GM11168 (cell line): ENCODE results near the gene DRAM2.
"Not testable (repeated sequence)": the region's sequence is repeated elsewhere in the genome, so short reads cannot be mapped to it uniquely, and the experiment has no call there.

Source experiments
- in situ Hi-C: fragments of 300-500 bp; cut with MboI; formaldehyde crosslinking; loops from one replicate; pipeline ENCODE4 v1.12.0; 2022; ENCODE audit warnings: low sequenced_read_pairs; ENCODE audit not compliant: unreplicated experiment

DRAM2 gene

GRCh38 chr1:111145542-111145941 is 5.6 kb upstream of the DRAM2 start:
- in situ Hi-C loops: no loop called here

- in situ Hi-C loops: loop anchor here (5.0 kb wide), 1 partner anchor 80 kb away; no protein-coding TSS in a partner anchor
These were observed 2.6 kb upstream of the DRAM2 start for GRCh38 chr1:111142356-111142975.

GRCh38 chr1:111141245-111142220 is 1.6 kb upstream of the DRAM2 start:
- in situ Hi-C loops: loop anchor here (5.0 kb wide), 1 partner anchor 81 kb away; no protein-coding TSS in a partner anchor

GRCh38 chr1:111140680-111140967 is 731 bp upstream of the DRAM2 start:
- in situ Hi-C loops: loop anchor here (5.0 kb wide), 1 partner anchor 82 kb away; no protein-coding TSS in a partner anchor

- in situ Hi-C loops: no loop called here
These were observed 453 bp downstream of the DRAM2 start for GRCh38 chr1:111139324-111139955.

GRCh38 chr1:111133866-111134265 is 6.0 kb downstream of the DRAM2 start:
- in situ Hi-C loops: no loop called here

- in situ Hi-C loops: no loop called here
These were observed 8.2 kb downstream of the DRAM2 start for GRCh38 chr1:111131693-111132092.

- in situ Hi-C loops: no loop called here
These were observed 10.5 kb downstream of the DRAM2 start for GRCh38 chr1:111129376-111129775.

- in situ Hi-C loops: no loop called here
These were observed 11.8 kb downstream of the DRAM2 start for GRCh38 chr1:111127923-111128643.

- in situ Hi-C loops: no loop called here
These were observed 13.5 kb downstream of the DRAM2 start for GRCh38 chr1:111126354-111126753.

GRCh38 chr1:111116496-111116895 is 23.4 kb downstream of the DRAM2 start:
- in situ Hi-C loops: no loop called here

GRCh38 chr1:111110197-111110899 is 29.5 kb downstream of the DRAM2 start:
- in situ Hi-C loops: no loop called here

- in situ Hi-C loops: no loop called here
These were observed 34.9 kb downstream of the DRAM2 start for GRCh38 chr1:111104981-111105380.

- in situ Hi-C loops: no loop called here
These were observed 37.8 kb downstream of the DRAM2 start for GRCh38 chr1:111101854-111102642.

- in situ Hi-C loops: no loop called here
These were observed 40.6 kb downstream of the DRAM2 start for GRCh38 chr1:111099289-111099688.

- in situ Hi-C loops: no loop called here
These were observed 42.4 kb downstream of the DRAM2 start for GRCh38 chr1:111097356-111098099.

GRCh38 chr1:111095421-111095820 is 44.5 kb downstream of the DRAM2 start:
- in situ Hi-C loops: not testable (repeated sequence)

GRCh38 chr1:111089638-111090037 is 50.3 kb downstream of the DRAM2 start:
- in situ Hi-C loops: no loop called here
